Measurements from ENCODE around the gene RELN. TPM values are rescaled to one million over a fixed set of nuclear protein-coding genes. Genes with fewer than 3 reads are reported as not detected.

Gene RELN
- total and polyA plus RNA-seq, 2 donors (not counting 1 experiment from before 2014, with no cell fraction given) = 0.33 to 31.8 TPM

- DNase-seq (ENCODE audit: low read depth in 2 of 2) = no peak
- Histone ChIP-seq H2AFZ (ENCODE audit: low read length) (no peak overlapping the region), H3K27ac (ENCODE audit: insufficient read depth, low read length) (no peak overlapping the region), H3K4me3 (replicated peaks in 1 of 4; ENCODE audit: control extremely low read depth in 1 of 4, insufficient read depth in 1 of 4, low read depth in 3 of 4, low read length in 4 of 4) (no peak overlapping the region), H4K20me1 (ENCODE audit: control insufficient read depth, extremely low read depth, insufficient read depth, low read length) (no peaks in the 10 kb centered on the region), H3K79me2 (ENCODE audit: control insufficient read depth, insufficient read depth, low read length) (no peaks in the 10 kb centered on the region), H3K4me2 (ENCODE audit: extremely low read depth, insufficient read depth, low read length) (no peak overlapping the region), H3K9ac (ENCODE audit: insufficient read depth, low read length) (no peak overlapping the region), H3K9me3 (ENCODE audit: control insufficient read depth, insufficient read depth, low read depth, low read length) (no peaks in the 10 kb centered on the region), H3K4me1 (ENCODE audit: control insufficient read depth, extremely low read depth, insufficient read depth, low read length) (no peaks in the 10 kb centered on the region), H3K36me3 (ENCODE audit: control insufficient read depth, insufficient read depth, low read length) (no peaks in the 10 kb centered on the region), H3K27me3 (ENCODE audit: control insufficient read depth, insufficient read depth, low read length) (no peaks in the 10 kb centered on the region)
- TF ChIP-seq, protein P1, sequence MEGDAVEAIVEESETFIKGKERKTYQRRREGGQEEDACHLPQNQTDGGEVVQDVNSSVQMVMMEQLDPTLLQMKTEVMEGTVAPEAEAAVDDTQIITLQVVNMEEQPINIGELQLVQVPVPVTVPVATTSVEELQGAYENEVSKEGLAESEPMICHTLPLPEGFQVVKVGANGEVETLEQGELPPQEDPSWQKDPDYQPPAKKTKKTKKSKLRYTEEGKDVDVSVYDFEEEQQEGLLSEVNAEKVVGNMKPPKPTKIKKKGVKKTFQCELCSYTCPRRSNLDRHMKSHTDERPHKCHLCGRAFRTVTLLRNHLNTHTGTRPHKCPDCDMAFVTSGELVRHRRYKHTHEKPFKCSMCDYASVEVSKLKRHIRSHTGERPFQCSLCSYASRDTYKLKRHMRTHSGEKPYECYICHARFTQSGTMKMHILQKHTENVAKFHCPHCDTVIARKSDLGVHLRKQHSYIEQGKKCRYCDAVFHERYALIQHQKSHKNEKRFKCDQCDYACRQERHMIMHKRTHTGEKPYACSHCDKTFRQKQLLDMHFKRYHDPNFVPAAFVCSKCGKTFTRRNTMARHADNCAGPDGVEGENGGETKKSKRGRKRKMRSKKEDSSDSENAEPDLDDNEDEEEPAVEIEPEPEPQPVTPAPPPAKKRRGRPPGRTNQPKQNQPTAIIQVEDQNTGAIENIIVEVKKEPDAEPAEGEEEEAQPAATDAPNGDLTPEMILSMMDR (conservative IDR thresholded peaks at IDR 0.05 in 1 of 2, IDR thresholded peaks at IDR 0.05 in 1 of 2; ENCODE audit: low read depth in 1 of 2, low read length in 2 of 2) = no peak
- no peak for TF ChIP-seq EZH2 (IDR thresholded peaks at IDR 0.05; ENCODE audit: low read length, missing control alignments)
These were observed 180.0 kb downstream of the RELN start for GRCh38 chr7:103809229-103809994.

DNA sequence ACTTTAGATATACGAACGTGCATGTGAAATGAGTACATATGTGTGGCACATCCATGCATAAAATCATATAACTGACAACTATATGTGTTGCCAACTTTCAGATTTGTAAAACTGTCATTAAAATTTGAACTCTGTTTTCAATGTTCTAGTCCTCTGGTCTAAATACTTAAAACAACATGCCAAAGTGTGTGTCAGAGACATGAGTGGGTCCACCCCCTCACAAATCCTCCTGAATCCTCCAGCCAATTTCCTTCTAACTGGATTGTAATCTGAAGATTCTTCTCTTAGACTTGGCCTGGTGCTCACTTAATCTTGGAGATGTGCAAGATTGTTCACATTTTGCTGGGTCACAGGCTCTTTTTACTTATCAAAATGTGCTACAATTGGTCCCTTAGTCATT, 184.1 kb downstream of the RELN start:
- no peak for DNase-seq (ENCODE audit: low read depth in 2 of 2)
- no peaks in the 10 kb centered on the region for H4K20me1 ChIP-seq (ENCODE audit: control insufficient read depth, extremely low read depth, insufficient read depth, low read length)
- H3K27ac ChIP-seq (ENCODE audit: insufficient read depth, low read length) = no peak overlapping the region
- H3K9ac ChIP-seq (ENCODE audit: insufficient read depth, low read length) = no peak overlapping the region
- TF ChIP-seq EZH2 (IDR thresholded peaks at IDR 0.05; ENCODE audit: low read length, missing control alignments) = no peak
- TF ChIP-seq, protein P1 (conservative IDR thresholded peaks at IDR 0.05 in 1 of 2, IDR thresholded peaks at IDR 0.05 in 1 of 2; ENCODE audit: low read depth in 1 of 2, low read length in 2 of 2) = no peak
- H3K4me3 ChIP-seq (replicated peaks in 1 of 4; ENCODE audit: control extremely low read depth in 1 of 4, insufficient read depth in 1 of 4, low read depth in 3 of 4, low read length in 4 of 4) = no peak overlapping the region
- H3K27me3 ChIP-seq (ENCODE audit: control insufficient read depth, insufficient read depth, low read length) = no peaks in the 10 kb centered on the region
- no peak overlapping the region for H2AFZ ChIP-seq (ENCODE audit: low read length)
- no peak overlapping the region for H3K4me2 ChIP-seq (ENCODE audit: extremely low read depth, insufficient read depth, low read length)
- no peaks in the 10 kb centered on the region for H3K9me3 ChIP-seq (ENCODE audit: control insufficient read depth, insufficient read depth, low read depth, low read length)
- H3K36me3 ChIP-seq (ENCODE audit: control insufficient read depth, insufficient read depth, low read length) = no peaks in the 10 kb centered on the region
- no peaks in the 10 kb centered on the region for H3K79me2 ChIP-seq (ENCODE audit: control insufficient read depth, insufficient read depth, low read length)
- no peaks in the 10 kb centered on the region for H3K4me1 ChIP-seq (ENCODE audit: control insufficient read depth, extremely low read depth, insufficient read depth, low read length)

DNA sequence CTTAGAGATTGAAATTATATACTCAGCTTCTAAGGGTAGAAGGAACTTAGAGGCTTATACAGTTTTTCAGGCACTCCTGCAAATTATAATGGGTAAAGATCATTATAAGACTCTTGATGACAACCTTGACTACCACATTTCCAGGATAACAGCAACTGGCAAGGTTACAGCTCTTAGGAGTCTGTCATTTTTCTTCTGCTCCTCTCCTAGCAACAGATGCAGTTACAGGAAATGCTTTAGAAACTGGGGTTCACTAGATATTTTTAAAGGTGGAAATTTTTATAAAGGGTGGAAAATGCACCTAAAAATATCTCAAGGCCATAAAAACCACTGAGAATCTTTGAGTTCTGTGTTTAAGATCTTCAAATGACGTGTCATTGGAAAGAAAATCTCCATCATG, 185.8 kb downstream of the RELN start:
- H3K79me2 ChIP-seq (ENCODE audit: control insufficient read depth, insufficient read depth, low read length) = no peaks in the 10 kb centered on the region
- no peaks in the 10 kb centered on the region for H3K27me3 ChIP-seq (ENCODE audit: control insufficient read depth, insufficient read depth, low read length)
- no peak for TF ChIP-seq EZH2 (IDR thresholded peaks at IDR 0.05; ENCODE audit: low read length, missing control alignments)
- TF ChIP-seq, protein P1 (conservative IDR thresholded peaks at IDR 0.05 in 1 of 2, IDR thresholded peaks at IDR 0.05 in 1 of 2; ENCODE audit: low read depth in 1 of 2, low read length in 2 of 2) = no peak
- no peak overlapping the region for H3K4me2 ChIP-seq (ENCODE audit: extremely low read depth, insufficient read depth, low read length)
- H3K9me3 ChIP-seq (ENCODE audit: control insufficient read depth, insufficient read depth, low read depth, low read length) = no peaks in the 10 kb centered on the region
- no peak overlapping the region for H3K27ac ChIP-seq (ENCODE audit: insufficient read depth, low read length)
- no peak overlapping the region for H3K4me3 ChIP-seq (replicated peaks in 1 of 4; ENCODE audit: control extremely low read depth in 1 of 4, insufficient read depth in 1 of 4, low read depth in 3 of 4, low read length in 4 of 4)
- no peaks in the 10 kb centered on the region for H4K20me1 ChIP-seq (ENCODE audit: control insufficient read depth, extremely low read depth, insufficient read depth, low read length)
- H3K36me3 ChIP-seq (ENCODE audit: control insufficient read depth, insufficient read depth, low read length) = no peaks in the 10 kb centered on the region
- no peaks in the 10 kb centered on the region for H3K4me1 ChIP-seq (ENCODE audit: control insufficient read depth, extremely low read depth, insufficient read depth, low read length)
- DNase-seq (ENCODE audit: low read depth in 2 of 2) = no peak
- no peak overlapping the region for H2AFZ ChIP-seq (ENCODE audit: low read length)
- no peak overlapping the region for H3K9ac ChIP-seq (ENCODE audit: insufficient read depth, low read length)

Measured in fibroblast of lung (primary cell).